Effector memory CD4-positive, alpha-beta T cell (primary cell): ENCODE results near the gene LRRC30.

Experiments used
- DNase-seq, 3 donors: peaks; one replicate each; pipeline ENCODE4 v3.0.0-alpha.2; 2020
- H3K27ac ChIP-seq: 2 replicates; pipeline ENCODE4 v1.7.0; 2013; ENCODE audit warnings: mild to moderate bottlenecking, low read length, moderate library complexity; ENCODE audit not compliant: insufficient read depth, poor library complexity, severe bottlenecking
- H3K27me3 ChIP-seq: replicated peaks from 2 replicates; pipeline ENCODE4 v1.7.0; 2013; ENCODE audit warnings: mild to moderate bottlenecking, low read length; ENCODE audit not compliant: insufficient read depth, control insufficient read depth, poor library complexity, severe bottlenecking
- H3K36me3 ChIP-seq: 2 replicates; pipeline ENCODE4 v1.7.0; 2013; ENCODE audit warnings: mild to moderate bottlenecking, low read length, moderate library complexity; ENCODE audit not compliant: control insufficient read depth, insufficient read depth
- H3K4me1 ChIP-seq: 2 replicates; pipeline ENCODE4 v1.7.0; 2013; ENCODE audit warnings: low read length, mild to moderate bottlenecking; ENCODE audit not compliant: control insufficient read depth, insufficient read depth, poor library complexity, severe bottlenecking
- H3K4me3 ChIP-seq: 2 replicates; pipeline ENCODE4 v1.7.0; 2013; ENCODE audit warnings: low read length, low read depth, mild to moderate bottlenecking; ENCODE audit not compliant: insufficient read depth, poor library complexity, severe bottlenecking
- H3K9me3 ChIP-seq: 2 replicates; pipeline ENCODE4 v1.7.0; 2013; ENCODE audit warnings: mild to moderate bottlenecking, low read length, moderate library complexity; ENCODE audit not compliant: control insufficient read depth

Gene LRRC30

DNA sequence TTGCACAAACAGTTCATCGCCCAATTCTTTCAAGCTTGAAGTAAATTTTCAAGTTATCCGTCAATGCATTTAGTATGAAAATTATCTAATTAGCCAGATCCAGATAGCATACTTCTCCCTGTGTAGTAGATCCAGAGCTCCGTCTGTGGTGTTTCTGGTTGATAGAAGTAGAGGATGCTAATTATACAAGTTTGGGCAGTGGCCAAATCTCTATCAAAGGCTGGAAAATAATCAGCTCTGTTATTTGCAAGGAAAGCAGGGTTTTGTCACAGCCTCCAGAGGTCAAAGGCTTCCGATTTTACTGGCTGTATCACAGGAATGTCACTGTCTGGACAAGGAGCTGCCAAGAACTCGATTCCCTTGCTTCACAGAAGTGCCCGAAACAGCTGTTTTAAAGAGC, 28.6 kb downstream of the LRRC30 start:
- H3K27me3 ChIP-seq, result no peaks in the 10 kb centered on the region
- no peak overlapping the region for H3K27ac ChIP-seq
- H3K4me3 ChIP-seq, result no peak overlapping the region
- H3K4me1 ChIP-seq, result no peaks in the 10 kb centered on the region
- H3K36me3 ChIP-seq, result no peaks in the 10 kb centered on the region
- H3K9me3 ChIP-seq, result no peaks in the 10 kb centered on the region
- no peak for DNase-seq

DNA sequence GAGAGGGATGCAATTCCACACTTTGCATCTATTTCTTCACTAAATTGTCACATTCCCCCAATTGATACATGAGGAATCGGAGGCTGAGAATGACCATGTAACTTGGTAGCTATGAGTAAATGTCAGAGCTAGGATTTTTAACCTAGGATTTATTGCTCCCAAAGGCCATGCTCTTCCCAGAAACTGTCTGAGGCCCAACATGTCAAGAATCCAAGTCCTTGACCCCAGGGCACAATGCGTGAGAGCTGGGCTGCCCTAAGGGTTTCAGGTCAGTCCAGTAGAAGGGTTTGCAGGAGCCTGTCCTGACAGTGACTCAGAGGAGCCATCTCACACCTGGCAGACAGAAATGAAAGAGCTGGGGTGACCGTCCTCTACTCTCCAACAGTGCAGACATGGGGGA, 30.3 kb downstream of the LRRC30 start:
- no peak overlapping the region for H3K4me3 ChIP-seq
- H3K27me3 ChIP-seq, result no peaks in the 10 kb centered on the region
- DNase-seq, result no peak
- no peaks in the 10 kb centered on the region for H3K9me3 ChIP-seq
- H3K36me3 ChIP-seq, result no peaks in the 10 kb centered on the region
- H3K4me1 ChIP-seq, result no peaks in the 10 kb centered on the region
- H3K27ac ChIP-seq, result no peak overlapping the region

DNA sequence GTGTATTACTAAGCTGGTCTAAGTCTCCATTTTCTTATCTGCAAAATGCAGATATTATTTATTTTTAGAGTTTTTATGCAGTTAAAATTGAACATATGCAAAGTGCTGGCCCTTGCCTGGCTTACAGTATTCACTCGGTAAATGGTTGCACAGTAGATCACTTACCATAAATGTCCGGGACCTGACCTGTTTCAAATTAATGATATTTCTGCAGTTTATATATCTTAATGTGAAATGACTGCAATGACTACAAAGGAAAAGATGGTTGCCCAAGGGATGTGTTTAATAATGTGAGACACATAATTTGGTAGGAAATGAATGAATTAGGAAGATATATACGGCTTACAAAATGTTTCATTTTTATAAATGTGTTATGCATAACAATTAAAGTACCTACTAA, 37.1 kb downstream of the LRRC30 start:
- H3K27ac ChIP-seq, result no peak overlapping the region
- DNase-seq, result no peak
- H3K4me1 ChIP-seq, result no peaks in the 10 kb centered on the region
- H3K36me3 ChIP-seq, result no peaks in the 10 kb centered on the region
- H3K4me3 ChIP-seq, result no peak overlapping the region
- H3K9me3 ChIP-seq, result no peaks in the 10 kb centered on the region
- no peaks in the 10 kb centered on the region for H3K27me3 ChIP-seq

DNA sequence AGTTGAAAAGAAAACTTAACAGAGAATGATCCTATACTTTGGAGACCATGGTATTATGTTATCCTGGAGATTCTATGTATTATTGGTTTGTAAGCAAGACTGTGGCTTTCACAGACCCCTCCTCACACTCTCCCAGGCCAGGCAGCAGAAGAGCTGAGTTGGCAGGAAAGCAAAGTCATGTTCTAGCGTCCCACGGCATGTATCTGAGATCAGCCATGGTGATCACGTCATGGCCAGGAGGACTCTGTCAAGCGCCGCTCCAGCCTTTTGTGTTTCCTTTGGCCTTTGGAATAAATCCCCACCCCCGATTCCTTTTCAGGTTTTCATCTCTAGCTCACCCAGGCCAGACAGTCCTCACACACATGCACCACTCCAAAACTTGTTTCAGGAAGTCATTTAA, 39.1 kb downstream of the LRRC30 start:
- DNase-seq, result no peak
- Histone ChIP-seq H3K27me3 (no peaks in the 10 kb centered on the region), H3K27ac (no peak overlapping the region), H3K36me3 (no peaks in the 10 kb centered on the region), H3K4me1 (no peaks in the 10 kb centered on the region), H3K4me3 (no peak overlapping the region), H3K9me3 (no peaks in the 10 kb centered on the region)

DNA sequence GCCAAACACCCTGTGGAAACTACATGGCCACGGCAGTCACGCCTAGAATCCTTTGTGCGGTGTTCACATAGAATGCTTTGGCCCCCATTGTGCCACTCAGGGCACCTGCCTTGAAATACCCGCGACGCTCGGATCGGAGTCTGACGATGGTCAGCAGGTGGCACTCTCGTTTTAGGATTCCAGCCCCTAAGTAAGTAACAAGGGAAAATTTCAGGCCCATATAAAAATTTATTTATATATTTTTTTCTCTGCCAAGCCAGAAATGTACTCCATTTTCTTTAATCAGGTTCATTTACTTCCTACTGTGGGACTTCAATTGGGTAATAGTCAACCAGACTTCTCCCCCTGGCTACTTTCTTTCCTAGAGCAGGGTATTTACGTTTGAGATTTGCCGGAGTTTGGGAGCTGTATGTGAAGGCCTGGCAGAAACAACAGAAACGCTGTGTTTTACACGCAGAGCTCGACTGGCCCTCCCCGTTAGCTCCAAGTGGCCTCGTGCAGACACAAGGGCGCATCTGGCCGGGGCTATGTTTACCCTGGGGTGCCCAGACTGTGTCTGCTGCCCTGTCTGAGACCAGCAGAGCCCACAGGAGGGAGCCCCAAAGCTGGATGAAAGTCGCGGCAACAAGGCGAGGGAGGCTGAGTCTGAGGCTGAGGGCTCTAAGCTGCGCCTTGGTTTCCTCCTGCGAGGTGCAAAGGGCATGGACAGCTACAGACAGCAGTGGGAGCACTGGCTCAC, 41.6 kb downstream of the LRRC30 start:
- no peak for DNase-seq
- H3K27me3 ChIP-seq, result no peaks in the 10 kb centered on the region
- no peaks in the 10 kb centered on the region for H3K4me1 ChIP-seq
- no peaks in the 10 kb centered on the region for H3K9me3 ChIP-seq
- no peak overlapping the region for H3K27ac ChIP-seq
- no peaks in the 10 kb centered on the region for H3K36me3 ChIP-seq
- H3K4me3 ChIP-seq, result no peak overlapping the region

DNA sequence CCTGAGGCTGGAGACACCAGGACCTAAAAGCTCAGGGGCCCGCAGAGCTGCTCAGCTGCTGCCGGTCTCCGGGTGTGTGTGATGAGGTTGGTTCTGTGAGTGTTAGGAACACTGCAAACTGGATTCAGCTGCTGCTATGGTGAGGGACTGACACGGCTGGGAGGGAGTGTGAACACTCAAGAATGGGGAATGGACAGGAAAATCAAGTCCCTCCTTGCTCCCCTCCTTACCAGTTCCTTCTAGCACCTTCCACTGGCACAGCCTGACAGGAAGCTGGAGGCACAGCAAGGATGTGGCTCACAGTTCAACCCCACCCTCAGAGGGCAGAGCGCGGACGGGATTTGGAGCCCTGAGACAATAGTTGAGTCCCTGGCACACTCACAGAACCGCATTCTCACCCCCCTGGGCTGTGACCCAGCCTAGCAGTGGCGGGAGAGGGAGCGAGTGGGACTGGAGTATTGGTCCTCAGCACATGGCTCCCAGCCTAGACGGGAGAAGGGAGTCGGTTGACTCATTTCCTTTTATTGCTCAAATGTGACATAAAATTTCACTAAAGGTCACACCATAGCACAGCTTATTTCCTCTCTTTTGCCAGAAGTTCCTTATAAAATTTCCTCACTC, 42.5 kb downstream of the LRRC30 start:
- no peak for DNase-seq
- H3K36me3 ChIP-seq, result no peaks in the 10 kb centered on the region
- H3K27me3 ChIP-seq, result no peaks in the 10 kb centered on the region
- H3K27ac ChIP-seq, result no peak overlapping the region
- no peaks in the 10 kb centered on the region for H3K9me3 ChIP-seq
- no peak overlapping the region for H3K4me3 ChIP-seq
- H3K4me1 ChIP-seq, result no peaks in the 10 kb centered on the region

DNA sequence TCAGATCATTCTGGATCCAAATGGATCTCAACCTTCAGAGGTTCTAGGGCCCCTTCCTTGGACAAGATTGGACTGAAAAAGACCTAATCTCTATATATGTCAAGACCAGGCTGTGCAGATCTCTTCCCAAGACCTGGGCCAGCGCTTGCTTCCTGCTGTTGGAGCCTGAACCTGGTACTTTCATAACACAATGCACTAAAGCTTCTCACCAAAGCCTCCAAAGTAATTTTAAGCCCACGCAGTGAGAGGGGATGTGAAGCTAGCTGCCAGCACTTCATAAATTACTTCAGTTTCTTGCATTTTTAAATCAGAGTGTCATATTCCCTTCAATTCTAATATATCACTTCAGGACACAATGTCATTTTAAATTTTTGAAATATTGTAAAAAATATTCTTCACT, 50.7 kb downstream of the LRRC30 start:
- Histone ChIP-seq H3K27ac (no peak overlapping the region), H3K4me1 (no peaks in the 10 kb centered on the region), H3K4me3 (no peak overlapping the region), H3K36me3 (no peaks in the 10 kb centered on the region), H3K9me3 (no peaks in the 10 kb centered on the region), H3K27me3 (no peaks in the 10 kb centered on the region)
- DNase-seq, result no peak
